Thoracic aorta (tissue), 2 donors: ENCODE measurements around the gene FLCN. TPM values are rescaled to one million over a fixed set of nuclear protein-coding genes. Genes with fewer than 3 reads are reported as not detected.

Experiments used
- ATAC-seq: fragments of 150-250 bp; one replicate; pipeline ENCODE4 v1.8.0; 2017; ENCODE audit warnings: low read depth; ENCODE audit not compliant: insufficient number of reproducible peaks, low FRiP score
- DNase-seq: peaks from one replicate; pipeline ENCODE4 v3.0.0-alpha.2; 2020; ENCODE audit warnings: low spot score
- H3K27ac ChIP-seq, 2 donors: fragments of 200-600 bp; sonication (generic); 1 replicate in 1 of 2; 2 replicates in 1 of 2; pipeline ENCODE4 v1.5.1; 2016; ENCODE audit warnings: mild to moderate bottlenecking in 2 of 2, moderate library complexity in 2 of 2
- H3K27me3 ChIP-seq: fragments of 200-600 bp; sonication (generic); replicated peaks from 2 replicates; pipeline ENCODE4 v1.6.0; 2016; ENCODE audit warnings: mild to moderate bottlenecking; ENCODE audit not compliant: insufficient read depth
- H3K36me3 ChIP-seq: fragments of 200-600 bp; sonication (generic); one replicate; pipeline ENCODE4 v1.5.1; 2016
- H3K4me1 ChIP-seq, 2 donors: fragments of 200-600 bp; sonication (generic); 1 replicate in 1 of 2; 2 replicates in 1 of 2; pipeline versions ENCODE4 v1.5.1 to v1.6.0; 2016; ENCODE audit warnings: low read depth in 2 of 2, mild to moderate bottlenecking in 1 of 2; ENCODE audit not compliant: control insufficient read depth in 1 of 2
- H3K4me3 ChIP-seq: fragments of 200-600 bp; sonication (generic); 2 replicates; pipeline ENCODE4 v1.5.1; 2016; ENCODE audit warnings: mild to moderate bottlenecking
- H3K9me3 ChIP-seq: fragments of 200-600 bp; sonication (generic); 2 replicates; pipeline ENCODE4 v1.5.1; 2016
- total RNA-seq, 2 donors: library from RNA; depleted of rRNA; stranded (reverse); fragments of >200 nt; gene quantifications; one replicate each; pipeline versions ENCODE4 v1.1.0 to v1.2.3, GENCODE V29; 2016
- TF ChIP-seq, protein P1 (sequence below): fragments of 200-600 bp; sonication (generic); IDR thresholded peaks from one replicate; pipeline ENCODE4 v1.5.1; 2019; ENCODE audit warnings: antibody characterized with exemption

The FLCN gene
- total RNA-seq, 2 donors from 2014 or later, result 64.3 to 123 TPM

DNA sequence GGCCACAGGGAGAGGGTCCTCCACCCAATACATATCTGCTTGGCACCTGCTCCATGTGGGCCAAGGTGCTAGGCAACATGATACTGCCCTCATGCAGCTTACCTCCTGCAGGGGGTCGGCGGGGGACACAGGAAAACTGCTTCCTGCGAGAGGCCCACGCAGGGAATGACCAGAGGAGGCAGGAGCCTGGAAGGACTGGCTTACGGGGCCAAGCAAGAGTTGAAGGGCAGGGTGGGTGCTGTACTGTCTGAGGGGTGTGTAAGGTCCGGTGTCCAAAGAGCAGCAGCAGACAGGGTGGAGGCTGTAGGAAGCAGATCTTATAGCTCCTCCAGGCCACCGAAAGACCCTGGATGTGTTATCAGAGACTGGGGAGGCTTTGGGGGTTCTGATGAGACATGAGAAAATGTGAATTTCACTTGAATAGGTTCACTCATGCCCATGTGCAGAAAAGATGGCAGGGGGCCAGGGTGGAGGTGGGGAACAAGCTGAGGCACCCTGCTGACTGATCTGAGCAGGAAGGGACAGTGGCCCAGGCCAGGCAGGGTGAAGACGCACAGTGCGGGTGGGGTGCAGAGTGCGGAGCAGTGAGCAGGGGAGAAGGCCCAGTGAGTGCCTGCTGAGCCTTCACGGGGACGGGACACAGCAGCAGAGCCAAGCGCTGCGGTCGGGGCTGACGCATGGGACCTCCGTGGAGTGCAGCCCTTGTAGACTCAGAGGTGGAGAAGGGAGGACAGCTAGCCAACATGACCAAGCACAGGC lies 8.3 kb downstream of the FLCN start:
- DNase-seq (no peak), ATAC-seq (no peak)
- H3K4me1 ChIP-seq, result peaks cover 0 to 14% of the 10 kb centered on the region in 2 donors
- no peak overlapping the region for H3K27ac ChIP-seq
- H3K9me3 ChIP-seq, result no peaks in the 10 kb centered on the region
- no peaks in the 10 kb centered on the region for H3K27me3 ChIP-seq
- no peak overlapping the region for H3K4me3 ChIP-seq
- peaks cover 79% of the 10 kb centered on the region for H3K36me3 ChIP-seq
- TF ChIP-seq, protein P1, sequence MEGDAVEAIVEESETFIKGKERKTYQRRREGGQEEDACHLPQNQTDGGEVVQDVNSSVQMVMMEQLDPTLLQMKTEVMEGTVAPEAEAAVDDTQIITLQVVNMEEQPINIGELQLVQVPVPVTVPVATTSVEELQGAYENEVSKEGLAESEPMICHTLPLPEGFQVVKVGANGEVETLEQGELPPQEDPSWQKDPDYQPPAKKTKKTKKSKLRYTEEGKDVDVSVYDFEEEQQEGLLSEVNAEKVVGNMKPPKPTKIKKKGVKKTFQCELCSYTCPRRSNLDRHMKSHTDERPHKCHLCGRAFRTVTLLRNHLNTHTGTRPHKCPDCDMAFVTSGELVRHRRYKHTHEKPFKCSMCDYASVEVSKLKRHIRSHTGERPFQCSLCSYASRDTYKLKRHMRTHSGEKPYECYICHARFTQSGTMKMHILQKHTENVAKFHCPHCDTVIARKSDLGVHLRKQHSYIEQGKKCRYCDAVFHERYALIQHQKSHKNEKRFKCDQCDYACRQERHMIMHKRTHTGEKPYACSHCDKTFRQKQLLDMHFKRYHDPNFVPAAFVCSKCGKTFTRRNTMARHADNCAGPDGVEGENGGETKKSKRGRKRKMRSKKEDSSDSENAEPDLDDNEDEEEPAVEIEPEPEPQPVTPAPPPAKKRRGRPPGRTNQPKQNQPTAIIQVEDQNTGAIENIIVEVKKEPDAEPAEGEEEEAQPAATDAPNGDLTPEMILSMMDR, result no peak

DNA sequence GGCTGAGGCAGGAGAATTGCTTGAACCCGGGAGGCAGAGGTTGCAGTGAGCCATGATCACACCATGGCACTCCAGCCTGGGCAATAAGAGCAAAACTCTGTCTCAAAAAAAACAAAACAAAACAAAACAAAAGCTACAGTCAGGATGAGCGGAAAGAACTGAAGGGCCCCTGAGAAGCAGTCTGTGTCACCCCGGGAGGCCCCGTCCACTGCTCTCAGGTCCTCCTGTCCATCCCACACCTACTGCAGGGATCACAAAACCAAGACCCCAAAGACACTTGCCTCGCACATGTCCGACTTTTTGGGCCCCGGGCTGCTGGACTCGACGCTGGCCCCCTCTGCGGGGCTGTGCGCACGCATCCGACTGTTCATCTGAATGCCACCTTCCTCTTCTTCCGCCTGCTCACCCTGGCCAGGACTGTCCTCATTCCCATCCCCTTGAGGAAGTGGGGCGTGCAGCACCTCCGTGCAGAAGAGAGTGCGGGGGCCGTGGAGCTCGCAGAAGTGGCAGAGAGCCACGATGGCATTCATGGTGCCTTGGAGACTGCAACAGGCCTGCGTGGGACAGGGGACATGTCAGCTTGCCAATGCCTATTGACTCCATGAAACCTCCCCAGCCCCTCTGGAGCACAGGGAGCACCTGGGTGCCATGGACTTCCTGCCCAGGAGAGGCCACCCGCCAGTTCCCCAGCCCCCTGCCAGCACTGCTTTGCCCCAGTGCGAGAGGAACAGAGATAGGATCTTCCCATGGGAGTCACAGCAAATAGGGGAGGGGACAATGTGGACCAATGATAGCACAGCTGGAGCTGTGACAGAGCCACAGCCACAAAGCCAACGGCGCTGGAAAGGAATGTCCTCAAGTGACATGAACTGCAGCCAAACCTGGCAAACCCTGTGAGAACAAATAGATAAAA lies 9.1 kb downstream of the FLCN start:
- Histone ChIP-seq H3K4me3 (no peak overlapping the region), H3K4me1 (peaks cover 0 to 14% of the 10 kb centered on the region in 2 donors), H3K27ac (no peak overlapping the region), H3K36me3 (peaks cover 87% of the 10 kb centered on the region), H3K9me3 (no peaks in the 10 kb centered on the region), H3K27me3 (no peaks in the 10 kb centered on the region)
- DNase-seq, result no peak
- TF ChIP-seq, protein P1, result no peak
- ATAC-seq, result no peak

DNA sequence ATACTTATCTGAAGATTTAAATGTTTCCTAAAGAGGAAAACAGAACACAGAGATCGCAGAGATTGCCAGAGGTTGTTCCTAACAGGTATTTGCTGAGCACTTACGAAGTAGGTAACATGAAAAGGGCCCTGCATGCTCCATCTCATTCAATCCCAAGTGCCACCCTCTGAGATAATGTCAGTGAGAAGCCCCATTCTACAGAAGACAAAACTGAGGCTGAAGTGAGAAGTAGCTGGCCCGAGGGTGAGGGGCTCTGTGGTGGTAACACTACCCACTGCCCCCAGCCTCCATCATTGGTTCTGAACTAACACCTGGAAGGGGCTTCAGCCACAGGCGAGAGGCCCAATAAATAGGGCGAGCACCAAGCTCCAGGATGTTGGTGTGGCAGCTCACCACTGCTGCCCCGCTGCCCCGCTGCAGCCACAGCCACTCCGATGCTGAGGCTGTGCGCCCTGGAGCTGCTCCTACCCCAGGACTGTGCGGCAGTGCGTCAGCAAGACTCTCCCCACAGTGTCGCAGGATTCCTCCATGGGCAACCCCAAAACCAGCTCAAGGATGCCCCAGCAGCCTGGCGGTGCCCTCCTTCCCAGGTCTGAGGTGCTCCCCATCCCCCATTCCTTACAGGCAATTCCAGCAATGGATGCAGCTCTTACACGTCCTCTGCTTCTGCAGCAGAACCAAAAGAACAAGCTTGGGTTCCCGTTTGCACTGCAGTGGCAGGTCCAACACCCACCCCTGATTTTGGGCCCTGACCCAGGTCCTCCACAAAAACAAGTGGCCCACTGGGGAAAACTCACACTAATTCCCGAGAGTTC lies 10.3 kb downstream of the FLCN start:
- Histone ChIP-seq H3K36me3 (peaks cover 92% of the 10 kb centered on the region), H3K4me3 (no peak overlapping the region), H3K9me3 (no peaks in the 10 kb centered on the region), H3K4me1 (peaks cover 0 to 14% of the 10 kb centered on the region in 2 donors), H3K27ac (no peak overlapping the region), H3K27me3 (no peaks in the 10 kb centered on the region)
- TF ChIP-seq, protein P1, result no peak
- DNase-seq, result no peak
- no peak for ATAC-seq

DNA sequence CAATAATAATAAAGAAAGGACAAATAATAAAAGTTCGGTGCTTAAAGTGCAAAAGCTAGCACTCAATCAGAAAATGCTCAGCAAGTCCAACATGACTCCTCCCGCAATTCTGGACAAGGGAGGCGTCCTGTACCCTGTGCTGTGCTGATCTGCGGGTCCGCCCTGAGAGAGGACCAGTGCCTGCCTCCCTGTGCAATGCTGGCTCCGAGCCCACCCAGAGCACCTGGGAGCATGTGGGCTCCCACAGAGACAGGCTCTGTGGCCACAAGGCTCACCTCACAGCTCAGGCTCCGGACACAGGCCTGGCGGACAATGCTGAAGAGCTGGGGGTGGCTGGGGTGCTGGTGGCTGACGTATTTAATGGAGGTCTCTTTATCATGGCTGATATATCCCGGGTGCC lies 11.1 kb downstream of the FLCN start:
- Histone ChIP-seq H3K27me3 (no peaks in the 10 kb centered on the region), H3K27ac (no peak overlapping the region), H3K9me3 (no peaks in the 10 kb centered on the region), H3K4me1 (peaks cover 0 to 14% of the 10 kb centered on the region in 2 donors), H3K4me3 (no peak overlapping the region), H3K36me3 (peaks cover 86% of the 10 kb centered on the region)
- TF ChIP-seq, protein P1, result no peak
- no peak for ATAC-seq
- DNase-seq, result no peak
